Measurements from ENCODE around the gene PCK2.

PCK2 gene

DNA sequence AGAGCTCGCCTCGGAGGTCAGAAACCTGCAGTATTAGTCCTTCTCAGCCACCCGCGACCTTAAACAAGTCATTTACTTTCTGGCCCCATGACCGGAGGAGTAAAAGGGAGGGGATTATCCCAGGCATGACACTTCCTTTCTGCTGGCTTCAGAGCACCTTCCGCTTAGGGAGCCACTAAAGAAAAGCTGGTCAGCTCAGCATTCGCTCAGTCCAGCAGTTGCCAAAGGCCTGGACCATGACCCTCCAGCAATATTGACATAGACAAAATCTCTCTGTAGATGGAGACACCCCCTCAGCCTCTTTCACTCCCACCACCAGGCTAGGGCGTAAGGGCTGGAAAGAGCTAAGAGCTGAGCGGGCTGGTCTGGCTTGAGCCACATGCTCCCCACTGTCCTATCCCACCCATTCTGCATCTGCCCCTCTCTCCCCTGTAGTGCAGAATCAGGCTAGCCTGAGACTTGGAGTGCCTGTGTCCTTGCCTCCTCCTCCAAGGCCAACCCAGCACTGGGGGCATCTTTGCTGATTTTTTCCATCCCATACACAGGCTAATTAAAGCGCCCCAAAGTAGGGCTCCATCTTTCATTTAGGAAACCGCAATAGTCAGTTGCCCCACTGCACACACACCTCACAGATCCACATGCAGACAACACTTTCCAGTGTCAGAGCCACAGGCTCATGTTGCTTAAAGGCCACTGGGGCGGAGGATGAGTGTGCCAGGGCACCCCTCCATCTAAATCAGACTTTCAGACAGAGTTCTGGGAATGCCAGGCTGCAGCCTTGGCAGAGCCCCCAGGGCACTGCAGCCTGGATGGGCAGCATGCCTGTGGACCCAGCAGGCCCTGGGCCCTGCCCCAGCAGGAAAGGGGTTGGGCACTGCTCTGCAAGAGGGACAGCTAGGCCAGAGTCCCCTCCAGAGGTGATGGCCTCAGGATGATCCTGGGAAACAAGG lies 26.7 kb upstream of the PCK2 start:
- TF ChIP-seq CTCF (IDR thresholded peaks at IDR 0.05; ENCODE audit: low read length, missing control alignments): no peak
- H3K4me3 ChIP-seq (replicated peaks; ENCODE audit: low read depth, low read length): no peak overlapping the region
- DNase-seq (ENCODE audit: low read depth): no peak

DNA sequence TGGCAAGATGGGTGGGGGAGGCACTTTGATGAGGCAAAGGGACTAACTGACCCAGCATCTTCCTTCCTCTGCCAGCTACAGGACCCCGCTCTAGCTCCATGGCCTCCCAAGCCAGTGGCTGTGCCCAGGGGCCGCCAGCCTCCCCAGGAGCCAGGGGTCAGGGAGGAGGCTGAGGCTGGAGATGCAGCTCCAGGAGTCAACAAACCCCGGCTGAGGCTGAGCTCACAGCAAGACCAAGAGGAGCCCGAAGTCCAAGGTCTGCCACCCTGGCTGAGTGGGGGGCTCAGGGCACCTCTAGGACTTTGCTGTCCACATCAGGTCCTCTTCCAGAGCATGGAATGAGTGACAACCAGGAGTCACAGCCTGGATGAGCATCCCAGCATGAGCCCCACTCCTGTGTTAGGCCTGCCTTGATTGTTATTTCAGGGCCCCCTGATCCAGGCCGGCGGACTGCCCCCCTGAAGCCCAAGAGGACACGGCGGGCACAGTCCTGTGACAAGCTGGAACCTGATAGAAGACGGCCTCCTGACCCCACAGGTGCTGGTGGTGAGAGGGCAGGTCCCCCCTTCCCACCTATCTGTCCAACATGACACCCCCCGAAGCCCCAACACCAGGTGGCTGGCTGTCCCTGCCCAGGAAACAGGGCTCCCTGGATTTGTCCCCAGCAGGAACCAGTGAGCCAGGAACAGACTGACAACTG lies 25.2 kb upstream of the PCK2 start:
- no peak overlapping the region for H3K4me3 ChIP-seq (replicated peaks; ENCODE audit: low read depth, low read length)
- TF ChIP-seq CTCF (IDR thresholded peaks at IDR 0.05; ENCODE audit: low read length, missing control alignments): no peak
- DNase-seq (ENCODE audit: low read depth): no peak

DNA sequence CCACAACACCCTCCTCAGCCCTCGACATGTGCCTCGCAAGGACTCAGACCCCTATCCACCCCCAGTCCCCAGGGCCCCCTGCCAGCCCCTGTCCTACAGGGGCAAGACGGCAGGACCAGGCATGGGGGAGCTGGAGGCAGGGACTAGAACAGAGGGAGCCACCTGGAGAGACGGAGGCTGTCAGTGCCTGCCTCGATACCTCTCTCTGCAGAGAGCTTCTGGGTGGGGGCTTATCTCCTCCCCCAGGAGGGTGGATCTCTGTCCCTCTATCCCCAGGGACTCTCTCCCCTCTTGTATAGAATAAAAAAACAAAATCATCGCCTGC lies 24.7 kb upstream of the PCK2 start:
- no peak for DNase-seq (ENCODE audit: low read depth)
- H3K4me3 ChIP-seq (replicated peaks; ENCODE audit: low read depth, low read length): no peak overlapping the region
- TF ChIP-seq CTCF (IDR thresholded peaks at IDR 0.05; ENCODE audit: low read length, missing control alignments): no peak

- DNase-seq (ENCODE audit: low read depth): no peak
- no peak for TF ChIP-seq CTCF (IDR thresholded peaks at IDR 0.05; ENCODE audit: low read length, missing control alignments)
- H3K4me3 ChIP-seq (replicated peaks; ENCODE audit: low read depth, low read length): no peak overlapping the region
Measured at GRCh38 chr14:24070285-24071143, 23.6 kb upstream of the PCK2 start.

- DNase-seq (ENCODE audit: low read depth): no peak
- TF ChIP-seq CTCF (IDR thresholded peaks at IDR 0.05; ENCODE audit: low read length, missing control alignments): no peak
- H3K4me3 ChIP-seq (replicated peaks; ENCODE audit: low read depth, low read length): no peak within 1 kb of the TSS
Measured at GRCh38 chr14:24071144-24071697, 22.9 kb upstream of the PCK2 start, which contains the start of gene CPNE6. Gene CPNE6 (plus strand): TSS chr14:24071562. CDS start chr14:24072937, 1,375 bp downstream.

GRCh38 chr14:24071836-24072430 lies 22.2 kb upstream of the PCK2 start:
- TF ChIP-seq CTCF (IDR thresholded peaks at IDR 0.05; ENCODE audit: low read length, missing control alignments): no peak
- H3K4me3 ChIP-seq (replicated peaks; ENCODE audit: low read depth, low read length): no peak overlapping the region
- no peak for DNase-seq (ENCODE audit: low read depth)
